ENCODE measurements around the gene PCBP1.
"Not testable (repeated sequence)": the region's sequence is repeated elsewhere in the genome, so short reads cannot be mapped to it uniquely, and the experiment has no call there.

The PCBP1 gene

GRCh38 chr2:70095720-70096670 is 8.7 kb downstream of the PCBP1 start:
- POLR2A ChIA-PET: interaction anchor here (0.8 to 1.9 kb wide), 7 partner anchors 8 to 183 kb away, joined by 3 to 14 read pairs (median 4); partner anchors contain the start of genes MXD1 and PCBP1
- WGBS (ENCODE audit: insufficient coverage): 86% methylated on average over 9 of the region's 16 CpGs
- H3K36me3 ChIP-seq (ENCODE audit: control insufficient read depth in 4 of 4, insufficient read depth in 4 of 4, low read length in 3 of 4): no peaks in the 10 kb centered on the region
- peak overlapping the region in 3 of 7 experiments; percentile 22 to 45 (median 29) for H3K4me3 ChIP-seq (ENCODE audit: control insufficient read depth in 1 of 7, extremely low read depth in 1 of 7, insufficient read depth in 4 of 7, low read depth in 2 of 7, low read length in 6 of 7)
- DNase-seq: no peak
- CTCF ChIA-PET: interaction anchor here (0.8 to 2.9 kb wide), 4 partner anchors 8 to 40 kb away, joined by 5 to 14 read pairs (median 8); no protein-coding TSS in a partner anchor
- H3K27me3 ChIP-seq (replicated peaks in 2 of 5; ENCODE audit: control insufficient read depth in 4 of 5, insufficient read depth in 5 of 5, low read length in 4 of 5): no peaks in the 10 kb centered on the region
- no peaks in the 10 kb centered on the region for H3K9me3 ChIP-seq (ENCODE audit: control extremely low read depth in 1 of 5, control insufficient read depth in 4 of 5, insufficient read depth in 2 of 5, low read depth in 1 of 5, low read length in 4 of 5)
- peaks cover 19 to 36% (median 26%) of the 10 kb centered on the region in 4 experiments for H3K4me1 ChIP-seq (ENCODE audit: control extremely low read depth in 1 of 4, control insufficient read depth in 4 of 4, insufficient read depth in 4 of 4, low read length in 3 of 4)
- H3K27ac ChIP-seq (ENCODE audit: insufficient read depth in 1 of 2, low read depth in 1 of 2, low read length in 2 of 2, poor library complexity in 1 of 2, severe bottlenecking in 2 of 2): peak overlapping the region; percentile 12 to 75

- CTCF ChIA-PET: no interaction called here
- no CpG with 5 or more reads among the region's 4 CpGs for WGBS (ENCODE audit: insufficient coverage)
- POLR2A ChIA-PET: no interaction called here
Measured at GRCh38 chr2:70098032-70098431, 10.8 kb downstream of the PCBP1 start.

GRCh38 chr2:70099270-70099669 is 12.0 kb downstream of the PCBP1 start:
- WGBS (ENCODE audit: insufficient coverage): no CpG with 5 or more reads among the region's 2 CpGs
- no peak for DNase-seq
- CTCF ChIA-PET: interaction anchor here (0.7 kb wide), 1 partner anchor 12 kb away, joined by 3 read pairs; no protein-coding TSS in a partner anchor
- H3K27ac ChIP-seq (ENCODE audit: insufficient read depth in 1 of 2, low read depth in 1 of 2, low read length in 2 of 2, poor library complexity in 1 of 2, severe bottlenecking in 2 of 2): no peak overlapping the region
- no peak overlapping the region for H3K4me3 ChIP-seq (ENCODE audit: control insufficient read depth in 1 of 7, extremely low read depth in 1 of 7, insufficient read depth in 4 of 7, low read depth in 2 of 7, low read length in 6 of 7)
- no peaks in the 10 kb centered on the region for H3K27me3 ChIP-seq (replicated peaks in 2 of 5; ENCODE audit: control insufficient read depth in 4 of 5, insufficient read depth in 5 of 5, low read length in 4 of 5)
- peaks cover 28 to 34% (median 31%) of the 10 kb centered on the region in 4 experiments for H3K4me1 ChIP-seq (ENCODE audit: control extremely low read depth in 1 of 4, control insufficient read depth in 4 of 4, insufficient read depth in 4 of 4, low read length in 3 of 4)
- H3K36me3 ChIP-seq (ENCODE audit: control insufficient read depth in 4 of 4, insufficient read depth in 4 of 4, low read length in 3 of 4): no peaks in the 10 kb centered on the region
- no peaks in the 10 kb centered on the region for H3K9me3 ChIP-seq (ENCODE audit: control extremely low read depth in 1 of 5, control insufficient read depth in 4 of 5, insufficient read depth in 2 of 5, low read depth in 1 of 5, low read length in 4 of 5)
- POLR2A ChIA-PET: interaction anchor here (0.7 kb wide), 1 partner anchor 17 kb away, joined by 4 read pairs; no protein-coding TSS in a partner anchor

More at GRCh38 chr2:70098032-70098431, 10.8 kb downstream of the PCBP1 start:
- H3K4me1 ChIP-seq (ENCODE audit: control extremely low read depth in 1 of 4, control insufficient read depth in 4 of 4, insufficient read depth in 4 of 4, low read length in 3 of 4): peaks cover 16 to 27% (median 24%) of the 10 kb centered on the region in 4 experiments
- H3K36me3 ChIP-seq (ENCODE audit: control insufficient read depth in 4 of 4, insufficient read depth in 4 of 4, low read length in 3 of 4): no peaks in the 10 kb centered on the region
- H3K9me3 ChIP-seq (ENCODE audit: control extremely low read depth in 1 of 5, control insufficient read depth in 4 of 5, insufficient read depth in 2 of 5, low read depth in 1 of 5, low read length in 4 of 5): no peaks in the 10 kb centered on the region
- no peak for DNase-seq
- H3K27ac ChIP-seq (ENCODE audit: insufficient read depth in 1 of 2, low read depth in 1 of 2, low read length in 2 of 2, poor library complexity in 1 of 2, severe bottlenecking in 2 of 2): no peak overlapping the region
- H3K4me3 ChIP-seq (ENCODE audit: control insufficient read depth in 1 of 7, extremely low read depth in 1 of 7, insufficient read depth in 4 of 7, low read depth in 2 of 7, low read length in 6 of 7): no peak overlapping the region
- H3K27me3 ChIP-seq (replicated peaks in 2 of 5; ENCODE audit: control insufficient read depth in 4 of 5, insufficient read depth in 5 of 5, low read length in 4 of 5): no peaks in the 10 kb centered on the region

- DNase-seq: no peak
- H3K4me3 ChIP-seq (ENCODE audit: control insufficient read depth in 1 of 7, extremely low read depth in 1 of 7, insufficient read depth in 4 of 7, low read depth in 2 of 7, low read length in 6 of 7): no peak overlapping the region
- no peaks in the 10 kb centered on the region for H3K9me3 ChIP-seq (ENCODE audit: control extremely low read depth in 1 of 5, control insufficient read depth in 4 of 5, insufficient read depth in 2 of 5, low read depth in 1 of 5, low read length in 4 of 5)
- 100% methylated on average over 3 of the region's 6 CpGs for WGBS (ENCODE audit: insufficient coverage)
- no peaks in the 10 kb centered on the region for H3K36me3 ChIP-seq (ENCODE audit: control insufficient read depth in 4 of 4, insufficient read depth in 4 of 4, low read length in 3 of 4)
- H3K27ac ChIP-seq (ENCODE audit: insufficient read depth in 1 of 2, low read depth in 1 of 2, low read length in 2 of 2, poor library complexity in 1 of 2, severe bottlenecking in 2 of 2): no peak overlapping the region
- no peaks in the 10 kb centered on the region for H3K27me3 ChIP-seq (replicated peaks in 2 of 5; ENCODE audit: control insufficient read depth in 4 of 5, insufficient read depth in 5 of 5, low read length in 4 of 5)
- POLR2A ChIA-PET: no interaction called here
- CTCF ChIA-PET: interaction anchor here (1.6 kb wide), 1 partner anchor 13 kb away, joined by 4 read pairs; no protein-coding TSS in a partner anchor
- peaks cover 21 to 31% (median 24%) of the 10 kb centered on the region in 4 experiments for H3K4me1 ChIP-seq (ENCODE audit: control extremely low read depth in 1 of 4, control insufficient read depth in 4 of 4, insufficient read depth in 4 of 4, low read length in 3 of 4)
Measured at GRCh38 chr2:70101174-70101573, 13.9 kb downstream of the PCBP1 start.

GRCh38 chr2:70101686-70102085 is 14.4 kb downstream of the PCBP1 start:
- not testable (repeated sequence) for H3K9me3 ChIP-seq (ENCODE audit: control extremely low read depth in 1 of 5, control insufficient read depth in 4 of 5, insufficient read depth in 2 of 5, low read depth in 1 of 5, low read length in 4 of 5); H3K36me3 ChIP-seq (ENCODE audit: control insufficient read depth in 4 of 4, insufficient read depth in 4 of 4, low read length in 3 of 4); H3K4me3 ChIP-seq (ENCODE audit: control insufficient read depth in 1 of 7, extremely low read depth in 1 of 7, insufficient read depth in 4 of 7, low read depth in 2 of 7, low read length in 6 of 7); H3K27ac ChIP-seq (ENCODE audit: insufficient read depth in 1 of 2, low read depth in 1 of 2, low read length in 2 of 2, poor library complexity in 1 of 2, severe bottlenecking in 2 of 2); H3K27me3 ChIP-seq (replicated peaks in 2 of 5; ENCODE audit: control insufficient read depth in 4 of 5, insufficient read depth in 5 of 5, low read length in 4 of 5); DNase-seq
- H3K4me1 ChIP-seq (ENCODE audit: control extremely low read depth in 1 of 4, control insufficient read depth in 4 of 4, insufficient read depth in 4 of 4, low read length in 3 of 4): peaks cover 21 to 29% (median 23%) of the 10 kb centered on the region in 4 experiments
- WGBS (ENCODE audit: insufficient coverage): 96% methylated on average over 8 of the region's 11 CpGs
- POLR2A ChIA-PET: interaction anchor here (0.6 kb wide), 1 partner anchor 8 kb away, joined by 3 read pairs; no protein-coding TSS in a partner anchor
- CTCF ChIA-PET: interaction anchor here (1.6 kb wide), 1 partner anchor 14 kb away, joined by 4 read pairs; no protein-coding TSS in a partner anchor

GRCh38 chr2:70102323-70102905 is 15.1 kb downstream of the PCBP1 start:
- POLR2A ChIA-PET: interaction anchor here (0.6 kb wide), 1 partner anchor 9 kb away, joined by 3 read pairs; no protein-coding TSS in a partner anchor
- DNase-seq; H3K27ac ChIP-seq (ENCODE audit: insufficient read depth in 1 of 2, low read depth in 1 of 2, low read length in 2 of 2, poor library complexity in 1 of 2, severe bottlenecking in 2 of 2); H3K9me3 ChIP-seq (ENCODE audit: control extremely low read depth in 1 of 5, control insufficient read depth in 4 of 5, insufficient read depth in 2 of 5, low read depth in 1 of 5, low read length in 4 of 5); H3K27me3 ChIP-seq (replicated peaks in 2 of 5; ENCODE audit: control insufficient read depth in 4 of 5, insufficient read depth in 5 of 5, low read length in 4 of 5); CTCF ChIA-PET; H3K4me3 ChIP-seq (ENCODE audit: control insufficient read depth in 1 of 7, extremely low read depth in 1 of 7, insufficient read depth in 4 of 7, low read depth in 2 of 7, low read length in 6 of 7); H3K36me3 ChIP-seq (ENCODE audit: control insufficient read depth in 4 of 4, insufficient read depth in 4 of 4, low read length in 3 of 4): not testable (repeated sequence)
- WGBS (ENCODE audit: insufficient coverage): 97% methylated on average over 12 of the region's 29 CpGs
- peaks cover 21 to 29% (median 24%) of the 10 kb centered on the region in 4 experiments for H3K4me1 ChIP-seq (ENCODE audit: control extremely low read depth in 1 of 4, control insufficient read depth in 4 of 4, insufficient read depth in 4 of 4, low read length in 3 of 4)

All from common myeloid progenitor, CD34-positive (primary cell).